NCI-H2227 (cell line): ENCODE data around the gene TSPAN18.
A peak's percentile ranks its signal among the peaks of the same experiment; 100 is the strongest.

Experiments
- DNase-seq: peaks from one replicate; lab custom pipeline; 2025; ENCODE audit not compliant: unreplicated experiment; lab: John Stamatoyannopoulos, UW

Gene TSPAN18

DNA sequence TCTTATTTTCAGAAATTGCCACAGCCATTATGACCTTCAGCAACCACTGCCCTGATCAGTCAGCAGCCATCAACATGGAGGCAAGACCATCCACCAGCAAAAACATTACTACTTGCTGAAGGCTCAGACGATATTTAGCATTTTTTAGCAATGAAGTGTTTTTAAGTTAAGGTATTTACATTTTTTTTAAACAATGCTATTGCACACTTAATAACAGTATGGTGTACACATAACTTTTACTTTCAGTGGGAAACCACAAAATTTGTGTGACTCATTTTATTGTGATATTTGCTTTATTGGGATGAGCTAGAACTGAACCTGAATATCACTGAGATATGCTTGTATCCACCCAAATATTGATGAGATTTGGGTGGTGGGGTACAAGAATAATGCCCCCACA lies 110.9 kb downstream of the TSPAN18 start:
- DNase-seq = no peak

DNA sequence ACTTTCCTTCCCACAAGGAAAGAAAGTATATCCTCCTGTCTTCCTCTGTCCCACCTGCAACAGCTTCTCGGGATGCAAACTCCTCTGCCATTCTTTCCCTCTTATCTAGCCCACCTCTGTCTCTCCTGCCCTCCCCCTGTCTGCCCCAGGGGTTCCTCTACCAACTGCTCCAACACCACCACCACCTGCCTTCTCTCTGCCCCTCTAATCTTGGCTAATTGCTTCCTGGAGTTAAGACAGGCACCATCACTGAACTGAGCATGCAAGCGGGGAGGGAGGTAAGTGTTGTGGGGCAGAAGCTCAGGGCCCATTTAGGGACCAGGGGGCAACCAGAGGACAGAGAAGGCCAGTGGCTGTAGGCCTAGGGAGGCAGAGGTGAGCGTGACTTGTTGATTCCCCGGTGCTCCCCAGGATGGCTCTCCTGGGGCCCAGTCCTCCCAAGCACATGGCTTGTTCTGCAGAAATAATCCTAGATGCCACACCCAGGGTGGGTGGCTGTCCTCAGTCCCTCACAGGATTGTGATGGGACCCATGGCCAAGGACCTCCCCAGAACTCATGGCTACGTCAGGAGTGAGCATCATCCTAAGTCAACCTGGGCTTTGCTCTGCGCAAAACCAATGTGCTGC lies 112.8 kb downstream of the TSPAN18 start:
- DNase-seq = no peak

DNA sequence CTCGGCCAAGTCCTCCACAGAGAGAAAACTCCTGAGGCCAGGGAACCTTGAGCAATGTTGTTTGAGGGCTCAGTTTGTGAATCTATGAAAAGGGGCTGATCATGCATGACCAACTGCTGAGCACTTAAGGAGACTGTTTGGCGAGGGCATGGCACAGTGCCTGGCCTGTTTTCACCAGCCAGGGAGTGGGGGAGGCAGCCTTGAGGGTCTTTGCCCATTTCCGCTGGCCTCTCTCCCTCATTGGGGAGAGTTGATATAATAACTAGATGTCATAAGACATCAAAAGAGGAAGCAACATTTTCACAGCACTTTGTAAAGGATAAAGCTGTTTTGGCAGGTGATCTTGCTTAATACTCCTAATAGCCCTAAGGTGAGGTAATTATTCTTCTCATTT lies 113.3 kb downstream of the TSPAN18 start:
- no peak for DNase-seq

DNA sequence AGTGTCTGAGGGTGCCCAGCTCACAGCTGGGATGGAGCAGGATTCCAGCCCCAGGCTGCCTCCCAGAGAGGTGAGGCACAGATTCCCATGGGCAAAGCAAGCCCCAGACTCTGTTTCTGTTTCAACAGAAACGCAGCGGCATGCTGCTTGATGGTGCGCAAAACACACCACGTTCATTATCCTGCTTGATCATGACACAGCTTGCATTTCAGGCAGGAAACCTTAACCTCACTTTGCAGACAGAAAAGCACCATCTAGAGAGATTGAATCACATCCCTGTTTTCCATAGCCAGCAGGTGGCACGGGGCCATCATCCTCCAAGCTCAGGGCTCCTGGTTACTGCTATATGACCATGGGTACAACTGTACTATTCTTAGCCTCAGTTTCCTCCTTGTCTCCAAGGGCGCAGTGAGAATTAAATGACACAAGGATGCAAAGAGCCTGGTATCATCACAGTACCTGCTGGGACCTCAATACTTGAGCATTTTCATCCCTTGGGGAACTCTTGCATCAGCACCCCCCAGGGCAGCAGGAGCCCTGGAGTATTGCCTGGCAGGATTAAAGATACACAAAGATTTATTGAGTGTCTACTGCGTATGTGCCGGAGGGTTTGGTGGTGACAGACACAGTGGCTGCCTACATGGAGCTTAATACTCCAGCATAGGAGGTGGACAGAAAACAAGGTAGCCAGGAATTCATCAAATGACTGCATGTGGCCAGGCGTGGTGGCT lies 113.9 kb downstream of the TSPAN18 start:
- DNase-seq = peak; percentile 16

DNA sequence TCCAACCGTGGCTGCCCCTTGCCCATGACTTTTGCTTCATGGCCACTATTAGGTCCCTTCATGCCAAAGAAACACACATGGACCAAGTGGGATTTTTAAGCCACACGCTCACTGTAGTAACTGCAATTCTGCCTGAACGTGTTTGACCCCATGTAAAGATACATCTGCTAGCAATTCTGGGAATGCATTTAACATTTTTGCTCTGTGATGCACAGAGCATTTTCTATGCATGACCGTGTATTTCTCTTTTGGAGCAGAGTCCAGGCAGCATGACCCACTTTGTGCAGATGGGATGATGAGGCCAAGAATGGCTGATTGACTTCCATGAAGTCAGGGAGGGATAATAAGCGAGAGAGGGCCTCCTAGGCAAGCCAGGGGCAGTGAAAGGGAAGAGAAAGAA lies 115.5 kb downstream of the TSPAN18 start:
- no peak for DNase-seq

DNA sequence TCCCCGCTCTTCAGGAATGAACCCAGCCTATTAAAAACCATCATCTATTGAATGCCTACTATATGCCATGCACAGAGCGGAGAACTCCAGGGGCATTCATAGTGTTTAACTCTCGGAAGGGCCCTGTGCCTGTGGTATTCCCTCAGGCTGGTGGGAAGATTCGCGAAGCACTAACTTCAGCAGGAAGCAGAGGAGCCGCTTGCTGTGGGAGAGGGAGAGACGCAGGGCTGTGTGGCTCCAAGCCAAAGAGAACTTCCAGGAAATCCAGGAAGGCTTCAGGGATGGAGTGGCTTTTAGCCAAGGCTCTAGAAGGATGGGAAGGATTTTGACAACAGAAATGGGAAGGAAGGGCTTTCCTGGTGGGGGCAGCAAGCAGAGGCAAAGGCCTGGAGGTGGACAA lies 120.1 kb downstream of the TSPAN18 start:
- DNase-seq = no peak

DNA sequence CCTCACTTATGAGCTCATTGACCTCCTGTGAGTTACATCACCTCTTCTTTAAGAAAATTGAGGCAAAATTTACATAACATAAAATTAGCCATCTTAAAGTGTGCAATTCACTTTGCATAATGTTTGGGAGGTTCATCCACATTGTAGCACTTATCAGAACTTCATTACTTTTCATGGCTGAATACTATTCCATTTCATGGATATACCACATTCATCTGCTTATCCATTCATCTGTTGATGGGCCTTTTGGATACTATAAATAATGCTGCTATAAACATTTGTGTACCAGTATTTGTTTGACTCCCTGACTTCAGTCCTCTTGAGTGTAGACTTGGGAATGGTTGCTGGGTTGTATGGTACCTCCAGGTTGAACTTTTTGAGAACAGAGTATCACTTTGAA lies 120.6 kb downstream of the TSPAN18 start:
- no peak for DNase-seq

DNA sequence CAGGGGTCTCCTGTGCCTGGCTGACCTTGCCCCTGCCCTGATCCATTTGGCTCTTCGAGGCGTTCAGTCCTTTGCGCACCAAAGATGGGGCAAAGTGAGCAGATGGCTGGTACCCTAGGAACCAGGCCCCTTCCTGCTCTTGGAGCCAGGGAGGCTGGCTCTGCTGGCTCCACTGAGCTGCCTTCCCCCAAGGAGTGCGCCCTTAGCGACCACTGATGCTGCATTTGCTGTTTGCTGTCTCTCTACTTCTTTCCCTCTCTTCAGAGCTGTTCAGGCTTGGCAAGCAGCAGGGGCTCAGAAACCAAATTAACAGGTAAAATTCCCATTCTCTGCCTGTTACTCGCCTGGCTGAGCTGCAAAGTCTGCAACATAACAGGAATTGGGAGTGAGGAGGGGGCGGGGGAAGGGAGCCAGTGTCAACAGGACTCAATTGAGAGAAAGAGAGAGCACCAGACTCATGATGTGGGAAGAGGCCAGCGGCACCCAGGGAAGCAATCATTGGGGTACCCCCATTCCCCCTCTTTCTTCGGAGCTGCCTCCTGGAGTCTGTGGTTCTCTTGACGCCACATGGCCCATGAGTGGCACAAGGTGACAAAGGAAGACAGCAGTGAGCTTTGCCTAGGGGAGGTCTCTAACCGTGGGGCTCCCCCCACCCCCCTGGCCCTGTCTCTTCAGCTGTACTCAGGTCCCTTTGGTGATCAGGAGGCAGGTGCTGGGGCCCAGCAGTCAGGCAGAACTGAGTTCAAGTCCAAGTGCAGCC lies 121.6 kb downstream of the TSPAN18 start:
- no peak for DNase-seq

DNA sequence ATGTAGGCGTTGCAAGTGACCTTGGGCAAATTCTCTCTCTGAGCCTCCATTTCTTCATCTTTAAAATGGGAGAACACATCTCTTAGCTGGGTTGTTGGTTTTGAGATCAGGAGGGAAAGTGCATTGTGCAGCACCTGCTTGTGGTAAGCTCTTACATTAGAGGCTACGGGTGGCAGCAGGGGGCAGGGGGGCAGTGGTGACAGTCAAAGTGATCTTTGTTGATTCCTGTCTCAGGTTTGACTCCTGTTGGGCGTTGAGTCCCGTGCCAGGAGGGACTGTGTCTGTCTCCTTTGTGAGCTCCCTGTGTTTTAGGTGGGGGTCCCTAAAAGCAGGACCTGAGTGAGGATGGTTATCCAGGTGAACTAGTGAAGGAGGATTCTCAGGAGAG lies 122.2 kb downstream of the TSPAN18 start:
- no peak for DNase-seq

DNA sequence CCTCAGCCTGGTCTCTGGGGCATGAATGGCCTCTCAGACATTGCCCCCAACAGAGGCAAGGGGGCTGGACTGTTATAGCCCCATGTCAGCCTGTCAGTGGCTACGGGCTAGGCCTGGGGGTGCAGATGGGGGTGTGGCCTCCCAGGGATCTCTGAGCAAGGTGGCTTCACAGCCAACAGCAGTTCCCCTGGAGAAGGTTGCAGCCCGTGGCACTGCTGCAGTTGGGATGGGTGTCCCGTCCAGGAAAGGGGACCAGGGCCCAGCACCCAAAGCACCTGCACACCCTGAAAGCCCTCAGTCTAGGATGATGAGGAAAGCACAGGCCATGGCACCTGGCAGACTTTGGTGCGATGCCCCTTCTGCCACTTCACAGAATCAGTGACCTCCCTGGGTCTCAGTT lies 122.7 kb downstream of the TSPAN18 start:
- DNase-seq = no peak

DNA sequence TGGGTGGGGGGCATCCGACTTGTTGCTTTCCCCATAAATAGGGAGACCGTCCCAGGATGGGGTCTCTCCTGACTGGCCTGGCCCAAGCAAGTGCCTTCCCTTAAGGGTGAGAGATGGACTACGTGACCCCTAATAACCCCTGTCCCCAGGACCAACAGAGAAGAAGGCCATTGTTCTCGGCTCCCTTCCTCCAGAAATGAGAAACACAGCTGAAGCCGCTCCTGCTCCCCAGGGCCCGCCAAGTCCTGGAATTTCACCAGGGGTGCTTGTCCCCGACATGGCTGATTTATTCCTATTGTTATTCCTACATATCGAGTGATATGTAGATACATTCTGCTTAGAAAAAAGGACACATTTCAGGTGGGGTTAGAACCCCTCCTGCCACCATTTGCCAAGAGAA lies 123.2 kb downstream of the TSPAN18 start:
- no peak for DNase-seq

DNA sequence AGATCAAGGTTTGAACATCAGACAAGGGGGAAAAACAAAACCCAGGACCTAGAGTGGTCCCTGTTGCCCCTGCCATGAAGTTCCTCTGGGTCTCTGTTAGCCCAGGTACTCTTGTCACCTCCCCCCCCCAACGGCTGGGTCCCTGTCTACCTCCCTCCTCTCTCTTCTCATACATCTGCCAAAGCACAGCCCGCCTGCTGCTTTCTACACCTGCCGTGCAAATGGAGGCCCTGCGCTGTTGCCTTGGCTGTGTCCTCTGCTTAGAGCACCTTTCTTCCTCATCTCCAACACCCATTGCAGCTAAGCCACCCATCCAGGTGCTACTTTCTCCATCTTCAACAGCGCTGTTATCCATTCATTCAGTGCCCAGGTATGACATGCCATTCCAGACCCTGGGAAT lies 124.7 kb downstream of the TSPAN18 start:
- no peak for DNase-seq

DNA sequence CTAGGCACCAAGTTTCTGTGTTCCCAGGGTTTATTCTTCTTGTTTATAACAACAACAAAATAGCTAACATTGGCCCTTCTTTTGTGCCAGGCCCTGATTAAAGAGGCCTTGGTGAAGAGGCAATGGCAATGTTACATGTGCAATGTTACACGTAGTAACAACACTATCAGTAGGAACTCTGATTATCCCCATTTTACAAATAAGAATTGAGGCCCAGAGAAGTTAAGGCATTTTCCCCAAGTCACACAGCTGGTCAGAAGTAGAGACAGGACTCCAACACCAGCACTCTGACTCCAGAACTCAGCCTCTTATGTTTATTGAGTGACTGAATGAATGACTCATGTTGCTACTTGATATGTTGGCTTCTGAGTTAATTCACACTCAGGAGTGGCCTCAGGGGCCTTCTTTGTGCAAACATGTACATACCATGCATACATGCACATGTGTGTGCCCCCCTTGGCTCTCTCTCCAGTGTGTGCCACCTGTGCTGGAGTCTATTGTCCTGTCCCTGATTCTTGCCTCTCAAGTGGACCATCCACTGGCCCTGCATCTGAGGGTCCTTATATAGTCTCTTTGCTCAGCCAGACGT lies 125.5 kb downstream of the TSPAN18 start:
- DNase-seq = no peak

DNA sequence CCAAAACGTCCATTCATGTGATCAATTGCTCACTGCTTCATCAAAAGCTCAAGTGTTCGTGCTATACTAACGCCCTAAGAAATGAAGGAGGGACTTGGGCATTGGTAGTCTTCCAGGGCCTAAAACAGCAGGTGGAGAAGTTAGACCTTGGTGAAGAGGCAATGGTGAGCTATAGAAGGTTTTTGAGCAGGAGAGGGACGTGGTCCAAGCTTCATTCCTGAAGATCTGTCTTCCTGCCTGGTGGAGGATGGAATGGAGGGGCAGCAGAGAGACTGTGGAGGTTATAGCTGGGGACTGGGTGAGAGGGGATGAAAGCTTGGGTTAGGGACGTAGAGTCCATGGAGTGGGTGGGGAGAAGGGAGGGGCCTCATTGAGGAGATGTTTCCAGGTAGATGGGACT lies 126.2 kb downstream of the TSPAN18 start:
- no peak for DNase-seq

DNA sequence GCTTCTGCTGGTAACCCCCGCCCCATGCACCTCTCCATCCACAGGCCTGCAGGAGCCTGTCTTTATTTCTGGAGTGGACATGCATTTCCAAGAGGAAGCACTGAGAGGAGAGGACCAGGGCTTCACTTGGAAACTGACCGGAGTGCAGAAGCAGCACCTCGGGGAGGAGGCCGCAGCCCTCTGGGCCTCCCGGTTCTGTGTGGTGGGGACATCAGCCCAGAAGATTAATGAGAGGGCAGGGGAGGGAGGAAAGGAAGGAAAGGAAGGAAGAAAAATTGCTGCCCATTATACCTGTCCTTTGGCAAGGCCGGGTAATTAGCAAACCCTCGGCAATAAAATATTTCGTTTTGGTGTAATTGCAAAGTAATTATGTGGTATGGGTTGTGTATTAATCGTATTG lies 126.9 kb downstream of the TSPAN18 start:
- DNase-seq = no peak

DNA sequence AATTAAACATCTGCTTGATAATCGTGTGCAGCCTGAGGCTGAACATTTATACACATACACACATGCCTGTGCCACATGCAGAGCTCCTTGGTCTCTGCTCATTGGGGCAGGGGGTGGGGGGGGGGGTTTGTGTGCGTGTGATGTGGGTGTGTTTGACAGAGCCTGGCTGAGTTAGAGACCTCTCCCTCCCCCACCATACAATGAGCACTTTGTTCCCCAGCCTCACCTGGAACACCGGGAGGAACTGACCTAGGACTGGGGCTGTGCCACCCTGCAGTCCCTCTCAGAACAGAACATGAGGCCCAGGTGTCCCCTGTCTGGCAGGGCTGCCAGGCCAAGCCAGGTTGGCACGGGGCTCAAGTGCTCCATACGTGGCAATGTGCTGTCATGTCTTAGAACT lies 127.3 kb downstream of the TSPAN18 start:
- no peak for DNase-seq

DNA sequence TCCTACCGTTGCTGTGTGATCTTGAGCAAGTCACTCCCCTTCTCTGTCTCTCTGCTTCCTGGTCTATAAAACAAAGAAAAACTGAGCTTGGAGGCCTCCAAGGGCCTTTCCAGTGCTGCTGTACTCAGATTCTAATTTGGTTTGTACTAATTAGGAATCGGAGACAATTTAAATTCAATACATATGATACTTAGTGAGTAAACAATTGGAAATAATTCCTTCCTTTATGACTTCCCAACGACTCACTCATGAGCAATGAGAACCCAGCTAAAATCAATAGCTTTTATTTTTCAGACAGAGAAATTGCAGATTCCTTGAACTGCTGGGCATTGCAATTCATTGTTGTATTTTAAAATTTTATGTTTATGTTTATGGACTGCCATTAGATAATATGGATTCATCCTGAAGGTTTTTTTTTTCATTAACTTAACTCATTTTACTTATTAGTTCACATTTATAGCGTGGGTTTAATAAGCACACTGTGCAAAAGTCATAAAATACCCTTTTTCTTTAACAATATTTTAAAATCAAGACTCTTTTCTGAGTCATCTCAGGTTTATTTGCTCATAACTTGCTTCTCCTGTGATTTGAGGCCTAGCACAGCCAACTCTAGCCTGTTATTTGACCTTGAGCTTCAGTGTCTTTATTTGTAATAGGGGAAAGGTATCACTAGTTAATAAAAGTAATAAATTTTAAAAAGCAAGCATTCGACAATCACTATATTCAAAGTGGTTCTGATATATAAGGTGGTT lies 128.2 kb downstream of the TSPAN18 start:
- no peak for DNase-seq

DNA sequence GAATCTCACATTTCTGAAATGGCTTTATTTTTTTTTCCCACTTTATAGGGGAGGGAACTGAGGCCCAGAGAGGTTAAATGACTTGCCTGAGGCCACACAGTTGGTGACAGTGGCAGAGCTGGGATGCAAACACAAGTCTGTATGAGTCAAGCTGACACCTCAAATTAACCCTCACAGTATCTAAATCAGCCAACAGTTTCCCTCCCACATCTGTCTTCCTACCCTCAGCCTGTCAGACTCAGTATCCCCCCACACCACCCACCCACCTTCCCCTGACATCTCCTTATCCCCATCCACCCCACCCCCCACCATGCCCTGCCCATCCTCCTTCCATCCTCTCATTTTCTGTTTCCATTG lies 128.7 kb downstream of the TSPAN18 start:
- no peak for DNase-seq

DNA sequence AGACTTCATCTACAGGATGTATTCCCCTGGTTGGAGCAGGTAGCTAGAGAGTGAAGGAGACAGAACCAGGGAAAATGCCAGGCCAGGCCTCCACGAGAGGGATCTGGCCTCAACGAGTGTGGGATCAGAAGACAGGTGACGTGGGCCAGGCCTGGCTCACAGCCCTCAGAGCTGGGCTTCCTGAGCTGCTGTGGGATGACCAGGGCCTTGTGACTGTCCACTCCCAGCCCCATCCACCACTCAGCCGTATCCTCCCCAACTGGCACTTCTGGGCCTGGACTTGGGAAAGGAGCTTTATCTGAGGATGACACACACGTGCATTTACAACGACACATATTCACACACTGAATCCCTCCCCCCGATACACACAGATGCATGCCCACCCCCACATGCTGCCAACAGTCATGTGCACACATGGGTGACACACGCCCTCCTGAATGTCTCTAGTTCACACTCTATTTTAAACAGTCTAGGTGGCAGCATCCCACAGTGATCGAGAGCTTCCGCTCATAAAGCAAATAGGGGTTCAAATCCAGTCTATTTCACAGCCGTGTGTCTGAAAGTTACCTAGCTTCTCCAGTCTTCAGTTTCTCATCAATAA lies 130.8 kb downstream of the TSPAN18 start:
- no peak for DNase-seq

DNA sequence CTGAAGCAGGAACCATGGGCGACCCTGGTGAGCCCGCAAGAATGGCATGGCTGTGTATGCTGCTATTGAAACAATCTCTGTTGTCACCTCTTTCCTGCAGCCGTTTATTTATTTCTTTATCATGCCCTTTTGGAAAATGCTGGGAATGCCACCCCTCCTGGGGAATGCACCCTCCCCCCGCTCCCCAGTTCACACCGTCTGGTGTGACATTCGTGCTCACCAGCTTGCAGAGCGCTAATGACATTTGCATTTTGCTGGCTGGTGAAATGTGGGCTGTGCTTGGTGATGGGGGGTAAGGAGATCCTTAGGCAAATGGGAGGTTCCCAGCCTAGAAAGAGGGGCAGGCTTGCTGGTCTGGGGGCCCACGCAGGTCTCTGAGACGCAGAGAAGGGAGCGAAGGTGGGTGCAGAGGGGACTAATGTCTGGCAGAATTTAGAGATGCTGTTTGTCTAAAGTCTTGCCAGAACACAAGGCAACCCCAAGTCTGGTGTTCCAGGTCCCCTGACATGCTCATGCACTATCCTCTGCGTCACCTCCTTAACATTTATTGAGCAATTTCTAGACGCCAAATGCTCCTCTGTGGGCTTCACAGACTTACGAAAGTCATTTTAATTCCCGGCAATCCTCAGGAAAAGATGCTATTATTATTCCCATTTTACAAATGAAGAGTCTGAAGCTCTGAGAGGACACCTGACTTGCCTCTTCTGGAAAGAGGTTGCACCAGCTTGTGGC lies 132.2 kb downstream of the TSPAN18 start:
- DNase-seq = no peak
